Astrocyte of the spinal cord (primary cell): ENCODE data around the gene SETBP1.

Source experiments
- DNase-seq: peaks from one replicate; pipeline ENCODE4 v3.0.0; 2011; ENCODE audit warnings: low read depth, low spot score
- H3K4me3 ChIP-seq: 2 replicates; pipeline ENCODE4 v1.5.1; 2011; ENCODE audit warnings: low read depth, mild to moderate bottlenecking, low read length, moderate library complexity
- in situ Hi-C: cut with HindIII; loops from 2 replicates; pipeline ENCODE4 v1.10.0; 2017; ENCODE audit warnings: low sequenced_read_pairs
- TF ChIP-seq, protein P1 (sequence below): IDR thresholded peaks from 2 replicates; pipeline ENCODE4 v1.5.1; 2012; ENCODE audit warnings: low read depth, mild to moderate bottlenecking, low read length, inconsistent platforms

The SETBP1 gene

DNA sequence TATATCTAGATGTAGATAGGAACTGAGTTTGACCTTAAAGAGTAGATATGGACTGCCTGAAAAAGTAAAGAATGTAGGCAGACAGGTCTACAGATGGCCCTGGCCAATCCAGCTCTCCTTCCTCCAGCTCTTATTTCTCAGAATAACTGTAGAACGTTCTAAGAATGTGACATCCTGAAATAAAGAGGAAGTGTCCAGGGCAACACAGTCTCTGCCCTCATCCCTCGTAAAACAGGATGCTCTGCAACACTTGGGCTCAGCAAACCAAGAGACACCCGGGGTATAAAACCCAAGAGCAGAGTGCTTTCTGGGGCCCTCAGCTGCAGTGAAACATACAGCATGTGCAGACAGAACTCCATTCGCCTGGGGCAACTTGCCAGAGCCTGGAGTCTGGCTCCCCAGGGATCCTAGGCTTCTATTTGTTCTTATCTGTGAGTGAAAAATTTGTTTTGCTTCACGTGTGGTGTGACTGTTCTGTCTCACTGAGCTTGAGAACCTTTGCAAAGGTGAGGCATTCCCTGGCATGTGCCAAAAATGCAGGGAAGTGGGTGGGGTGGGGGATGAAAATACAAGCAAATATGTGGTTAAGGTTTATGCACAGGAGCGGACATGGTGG, 401.0 kb downstream of the SETBP1 start:
- in situ Hi-C loops: no loop called here
- no peak for DNase-seq
- no peak overlapping the region for H3K4me3 ChIP-seq
- TF ChIP-seq, protein P1, sequence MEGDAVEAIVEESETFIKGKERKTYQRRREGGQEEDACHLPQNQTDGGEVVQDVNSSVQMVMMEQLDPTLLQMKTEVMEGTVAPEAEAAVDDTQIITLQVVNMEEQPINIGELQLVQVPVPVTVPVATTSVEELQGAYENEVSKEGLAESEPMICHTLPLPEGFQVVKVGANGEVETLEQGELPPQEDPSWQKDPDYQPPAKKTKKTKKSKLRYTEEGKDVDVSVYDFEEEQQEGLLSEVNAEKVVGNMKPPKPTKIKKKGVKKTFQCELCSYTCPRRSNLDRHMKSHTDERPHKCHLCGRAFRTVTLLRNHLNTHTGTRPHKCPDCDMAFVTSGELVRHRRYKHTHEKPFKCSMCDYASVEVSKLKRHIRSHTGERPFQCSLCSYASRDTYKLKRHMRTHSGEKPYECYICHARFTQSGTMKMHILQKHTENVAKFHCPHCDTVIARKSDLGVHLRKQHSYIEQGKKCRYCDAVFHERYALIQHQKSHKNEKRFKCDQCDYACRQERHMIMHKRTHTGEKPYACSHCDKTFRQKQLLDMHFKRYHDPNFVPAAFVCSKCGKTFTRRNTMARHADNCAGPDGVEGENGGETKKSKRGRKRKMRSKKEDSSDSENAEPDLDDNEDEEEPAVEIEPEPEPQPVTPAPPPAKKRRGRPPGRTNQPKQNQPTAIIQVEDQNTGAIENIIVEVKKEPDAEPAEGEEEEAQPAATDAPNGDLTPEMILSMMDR: no peak

DNA sequence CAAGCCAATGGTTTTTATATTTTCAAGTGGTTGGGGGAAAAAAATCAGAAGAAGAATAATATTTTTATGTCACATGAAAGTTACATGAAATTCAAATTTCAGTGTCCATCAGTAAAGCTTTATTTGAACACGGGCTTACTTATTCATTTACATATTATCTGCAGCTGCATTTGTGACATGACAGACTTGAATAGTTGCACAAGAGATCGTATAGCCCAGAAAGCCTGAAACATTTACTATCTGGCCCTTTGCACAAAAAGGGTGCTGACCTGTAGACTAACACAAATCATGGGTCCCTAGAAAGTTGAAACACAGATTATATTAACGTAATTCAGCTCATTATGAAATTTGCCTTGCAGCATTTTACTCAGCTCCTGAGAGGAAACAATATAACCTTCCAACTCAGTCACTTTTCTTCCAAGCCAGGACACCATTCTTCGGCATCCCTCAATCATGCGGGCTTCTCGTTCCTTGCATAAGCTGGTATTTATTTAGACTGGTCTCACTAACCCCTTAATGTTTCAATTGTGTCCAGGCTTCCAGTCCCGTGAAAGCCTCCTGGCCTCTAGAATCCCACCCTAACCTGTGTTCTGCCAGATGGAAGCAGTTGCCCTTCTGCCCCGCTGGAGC, 402.7 kb downstream of the SETBP1 start:
- in situ Hi-C loops: no loop called here
- TF ChIP-seq, protein P1: no peak
- DNase-seq: no peak
- no peak overlapping the region for H3K4me3 ChIP-seq

DNA sequence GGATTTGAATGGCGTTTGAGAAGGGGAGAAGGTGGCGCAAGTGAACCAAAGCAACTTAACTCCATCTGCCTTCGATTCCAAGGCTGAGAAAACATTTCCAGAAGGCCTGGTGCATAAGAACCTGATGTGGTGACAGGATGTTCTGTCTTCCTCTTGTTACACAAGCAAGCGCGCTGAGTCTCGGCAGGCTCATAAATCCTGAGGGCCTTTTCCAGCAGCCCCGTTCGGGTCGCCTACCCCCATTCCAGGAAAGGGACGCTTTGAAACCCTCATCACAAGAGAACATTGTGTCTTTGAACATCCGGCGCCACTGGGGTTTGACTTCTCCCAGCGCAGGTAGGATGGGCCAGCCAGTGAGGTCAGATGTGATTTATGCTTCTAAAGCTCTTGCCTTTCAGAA, 403.5 kb downstream of the SETBP1 start:
- TF ChIP-seq, protein P1: no peak

DNA sequence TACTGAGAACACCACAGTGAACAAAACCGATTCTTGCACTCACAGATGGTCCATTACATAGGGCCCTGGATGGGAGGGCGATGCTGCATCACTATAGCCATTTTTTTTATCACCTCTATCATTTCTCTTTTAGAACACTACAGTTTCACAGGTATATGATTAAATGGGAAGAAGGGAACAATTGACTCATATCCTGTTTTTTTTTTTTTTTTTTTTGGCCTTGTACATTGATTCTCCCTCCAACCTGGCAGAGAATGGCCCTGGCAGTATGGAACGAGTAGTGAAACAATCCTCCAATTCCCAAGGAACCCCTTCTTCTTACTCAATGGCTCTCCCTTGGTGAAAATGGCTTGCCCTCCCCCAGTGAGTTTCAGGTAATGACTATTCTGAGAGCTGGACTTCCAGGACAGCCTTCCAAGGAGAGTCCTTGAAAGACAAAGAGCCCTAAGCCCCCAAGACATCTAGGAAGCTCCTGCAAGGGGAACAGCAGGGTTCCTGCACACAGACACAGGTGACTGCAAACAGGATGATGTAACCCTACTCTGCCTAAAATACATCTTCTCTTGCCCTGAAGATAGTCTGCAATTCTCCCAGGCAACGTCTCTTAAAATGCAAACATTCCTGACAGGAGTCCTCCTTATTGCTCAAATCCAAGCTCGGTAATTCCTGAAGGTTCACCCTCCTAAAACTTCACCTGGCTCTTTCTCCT, 405.4 kb downstream of the SETBP1 start:
- no peak overlapping the region for H3K4me3 ChIP-seq
- in situ Hi-C loops: no loop called here
- DNase-seq: no peak
- TF ChIP-seq, protein P1: no peak

More for the DNA sequence above, 403.5 kb downstream of the SETBP1 start:
- no peak overlapping the region for H3K4me3 ChIP-seq
- in situ Hi-C loops: no loop called here
- DNase-seq: no peak

DNA sequence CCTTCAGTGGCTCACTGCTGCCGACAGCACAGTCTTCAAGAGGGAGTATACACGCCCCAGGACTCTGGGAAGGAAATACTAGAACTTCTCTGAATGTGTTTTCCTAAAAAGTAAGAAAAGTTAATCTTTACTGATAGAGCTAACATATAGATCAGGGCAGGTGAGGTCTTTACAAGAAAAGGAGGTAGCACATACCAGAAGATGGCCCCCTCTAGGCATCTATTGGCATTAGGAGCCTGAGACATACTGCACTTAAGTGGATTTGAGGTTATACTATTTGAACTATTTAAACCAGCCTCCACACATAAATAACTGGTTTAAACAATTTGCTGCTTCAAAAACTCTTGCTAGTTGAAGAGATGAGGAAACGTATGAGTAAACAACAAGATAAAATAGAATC, 406.1 kb downstream of the SETBP1 start:
- DNase-seq: no peak
- in situ Hi-C loops: no loop called here
- no peak overlapping the region for H3K4me3 ChIP-seq
- TF ChIP-seq, protein P1: no peak

DNA sequence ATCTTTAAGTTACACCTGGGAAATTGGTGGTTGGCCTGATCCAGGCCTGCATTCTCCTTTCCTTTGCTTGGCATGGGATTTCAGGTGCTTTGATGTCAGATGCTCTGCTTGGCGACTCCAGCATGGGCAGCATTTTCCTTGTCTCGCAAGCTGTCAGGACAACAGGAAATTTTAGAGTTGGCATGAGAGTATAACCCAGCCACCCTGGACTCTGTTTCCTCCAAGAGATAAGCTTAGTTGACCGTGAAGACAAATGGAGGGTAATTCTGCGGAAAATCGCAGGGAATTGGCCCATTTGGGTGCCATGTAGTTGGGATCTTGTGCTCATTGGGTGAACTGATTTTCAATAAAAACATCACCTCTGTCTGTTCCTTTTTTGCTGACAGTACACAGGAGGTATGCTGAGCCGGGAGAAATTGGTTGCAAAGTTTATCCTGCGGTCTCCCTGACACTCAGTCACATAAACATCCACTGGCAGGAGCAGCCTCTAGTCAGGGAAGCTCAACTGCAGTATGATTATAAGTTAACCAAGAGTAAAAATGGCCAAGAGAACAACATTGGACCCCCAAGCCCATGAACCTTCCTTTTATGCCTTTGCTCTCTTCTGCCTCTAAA, 409.9 kb downstream of the SETBP1 start:
- TF ChIP-seq, protein P1: no peak
- in situ Hi-C loops: no loop called here
- H3K4me3 ChIP-seq: no peak overlapping the region
- no peak for DNase-seq
